PC-3 (cell line): ENCODE measurements around the gene PSMF1. TPM values are rescaled to one million over a fixed set of nuclear protein-coding genes. Genes with fewer than 3 reads are reported as not detected.

ENCODE experiments used
- ATAC-seq: fragments of 200-7000 bp; cut with Tn5 transposase; 2 replicates; pipeline ENCODE4 v1.9.1; 2020; ENCODE audit warnings: mild to moderate bottlenecking, moderate library complexity
- BruUV-seq: library from RNA; stranded (reverse); fragments of 400-500 nt; replicated peaks from 2 replicates; lab custom pipeline; 2021; lab: Mats Ljungman, UMichigan
- CTCF ChIA-PET: fragments of 300-600 bp; sonication (Branson Sonifier 250); formaldehyde crosslinking; loops from one replicate; lab custom pipeline; 2022; ENCODE audit warnings: antibody characterized with exemption; lab: Charles Lee
- POLR2A ChIA-PET: fragments of 300-600 bp; sonication (Branson Sonifier 250); formaldehyde crosslinking; loops from one replicate; lab custom pipeline; 2022; ENCODE audit warnings: antibody characterized with exemption; ENCODE audit not compliant: unreplicated experiment; lab: Charles Lee
- DNase-seq: peaks from one replicate; pipeline ENCODE4 v3.0.0-alpha.2; 2015
- H2AFZ ChIP-seq: fragments of 300-600 bp; sonication (generic); 2 replicates; pipeline ENCODE4 v1.6.0; 2016; ENCODE audit warnings: antibody characterized with exemption, low read length
- H3F3A ChIP-seq: fragments of 300-600 bp; sonication (generic); one replicate; pipeline ENCODE4 v1.6.0; 2017; ENCODE audit warnings: antibody characterized with exemption, low read length, control low read depth, mild to moderate bottlenecking; ENCODE audit not compliant: unreplicated experiment
- H3K27ac ChIP-seq: fragments of 300-600 bp; sonication (generic); 2 replicates; pipeline ENCODE4 v1.5.1; 2016; ENCODE audit warnings: mild to moderate bottlenecking, low read length
- H3K27me3 ChIP-seq: fragments of 300-600 bp; sonication (generic); 2 replicates; pipeline ENCODE4 v1.6.1; 2016; ENCODE audit warnings: low read length, mixed read lengths
- H3K36me3 ChIP-seq: fragments of 300-600 bp; sonication (generic); 2 replicates; pipeline ENCODE4 v1.6.1; 2016; ENCODE audit warnings: low read depth, mixed run types, low read length, mixed read lengths
- H3K4me1 ChIP-seq: fragments of 300-600 bp; sonication (generic); 2 replicates; pipeline ENCODE4 v1.5.1; 2016; ENCODE audit warnings: low read length; ENCODE audit not compliant: insufficient read depth
- H3K4me2 ChIP-seq: fragments of 300-600 bp; sonication (generic); 2 replicates; pipeline ENCODE4 v1.6.0; 2016; ENCODE audit warnings: low read length
- H3K4me3 ChIP-seq: fragments of 300-600 bp; sonication (generic); 2 replicates; pipeline ENCODE4 v1.5.1; 2016; ENCODE audit warnings: mild to moderate bottlenecking, low read length, mixed read lengths
- H3K79me2 ChIP-seq: fragments of 300-600 bp; sonication (generic); 2 replicates; pipeline ENCODE4 v1.6.1; 2017; ENCODE audit warnings: low read length, mixed read lengths
- H3K9ac ChIP-seq: fragments of 300-600 bp; sonication (generic); 2 replicates; pipeline ENCODE4 v1.6.0; 2016; ENCODE audit warnings: mild to moderate bottlenecking, low read length
- H3K9me2 ChIP-seq: fragments of 300-600 bp; sonication (generic); replicated peaks from 2 replicates; pipeline ENCODE4 v1.6.1; 2016; ENCODE audit warnings: mixed run types, low read length, mixed read lengths
- H3K9me3 ChIP-seq: fragments of 300-600 bp; sonication (generic); 2 replicates; pipeline ENCODE4 v1.6.1; 2016; ENCODE audit warnings: low read length, mixed read lengths
- H4K20me1 ChIP-seq: fragments of 300-600 bp; sonication (generic); 2 replicates; pipeline ENCODE4 v1.6.1; 2016; ENCODE audit warnings: low read length, mixed read lengths
- CTCF ChIP-seq: fragments of 300-600 bp; sonication (generic); conservative IDR thresholded peaks from 2 replicates; pipeline ENCODE4 v1.5.1; 2017; ENCODE audit warnings: antibody characterized with exemption, low read depth, mild to moderate bottlenecking, low read length
- EZH2 ChIP-seq: fragments of 300-600 bp; sonication (generic); IDR thresholded peaks from one replicate; pipeline ENCODE4 v1.6.1; 2017; ENCODE audit warnings: antibody characterized with exemption, mild to moderate bottlenecking, low read length; ENCODE audit not compliant: unreplicated experiment
- EZH2phosphoT487 ChIP-seq: fragments of 300-600 bp; sonication (generic); IDR thresholded peaks from 2 replicates; pipeline ENCODE4 v1.6.1; 2018; ENCODE audit warnings: mild to moderate bottlenecking, antibody characterized with exemption, low read length, borderline replicate concordance
- intact Hi-C: fragments of 100-400 bp; cut with micrococcal nuclease; formaldehyde crosslinking; loops from 2 replicates; pipeline ENCODE4 v1.9.0; 2023
- total RNA-seq: library from RNA; depleted of rRNA; stranded (reverse); fragments of >200 nt; gene quantifications from 2 replicates; pipeline ENCODE4 v1.2.3, GENCODE V29; 2014

The PSMF1 gene
- total RNA-seq, 1 experiment from 2014 or later: 60.8 TPM

- Histone ChIP-seq H3K27me3 (peaks cover 28% of the 10 kb centered on the region), H4K20me1 (no peaks in the 10 kb centered on the region), H3K4me1 (peaks cover 4% of the 10 kb centered on the region; the same call in 1 of the 2 replicates), H3F3A (no peaks in the 10 kb centered on the region), H3K4me3 (no peak overlapping the region), H3K79me2 (no peaks in the 10 kb centered on the region), H3K9me2 (no peaks in the 10 kb centered on the region), H3K9me3 (no peaks in the 10 kb centered on the region), H3K4me2 (peak overlapping the region; percentile 81), H2AFZ (peak overlapping the region; percentile 52; the same call in 1 of the 2 replicates), H3K27ac (no peak overlapping the region), H3K36me3 (no peaks in the 10 kb centered on the region), H3K9ac (no peak overlapping the region)
- intact Hi-C loops: loop anchor here (10.0 kb wide), 2 partner anchors 232 to 372 kb away; no protein-coding TSS in a partner anchor
- no peak for TF ChIP-seq EZH2phosphoT487
- no peak for TF ChIP-seq EZH2
- no peak for TF ChIP-seq CTCF
- DNase-seq: no peak
- BruUV-seq: no TSS peak
- POLR2A ChIA-PET: no interaction called here
- CTCF ChIA-PET: no interaction called here
- ATAC-seq: no peak
These were observed 68.1 kb downstream of the PSMF1 start for GRCh38 chr20:1186367-1186991.

- H3K36me3 ChIP-seq: no peaks in the 10 kb centered on the region
- peaks cover 35% of the 10 kb centered on the region for H3K27me3 ChIP-seq
- H3K4me2 ChIP-seq: no peak overlapping the region
- no peaks in the 10 kb centered on the region for H3K79me2 ChIP-seq
- no TSS peak for BruUV-seq
- H3K4me1 ChIP-seq: peaks cover 4% of the 10 kb centered on the region; the same call in 1 of the 2 replicates
- POLR2A ChIA-PET: no interaction called here
- no peaks in the 10 kb centered on the region for H3F3A ChIP-seq
- no peak overlapping the region for H2AFZ ChIP-seq
- no peak for DNase-seq
- H3K4me3 ChIP-seq: no peak overlapping the region
- CTCF ChIA-PET: interaction anchor here (0.5 kb wide), 1 partner anchor 23 kb away, joined by 3 read pairs; no protein-coding TSS in a partner anchor
- no peak overlapping the region for H3K27ac ChIP-seq
- H3K9me3 ChIP-seq: no peaks in the 10 kb centered on the region
- no peak for ATAC-seq
- no peak overlapping the region for H3K9ac ChIP-seq
- TF ChIP-seq CTCF: no peak
- TF ChIP-seq EZH2: no peak
- TF ChIP-seq EZH2phosphoT487: no peak
- H4K20me1 ChIP-seq: no peaks in the 10 kb centered on the region
- no peaks in the 10 kb centered on the region for H3K9me2 ChIP-seq
- intact Hi-C loops: loop anchor here (10.0 kb wide), 2 partner anchors 233 to 373 kb away; no protein-coding TSS in a partner anchor
These were observed 69.3 kb downstream of the PSMF1 start for GRCh38 chr20:1187605-1188171.

GRCh38 chr20:1188347-1188746, 69.9 kb downstream of the PSMF1 start:
- TF ChIP-seq EZH2: no peak
- no peak for TF ChIP-seq EZH2phosphoT487
- no peak for TF ChIP-seq CTCF

More at GRCh38 chr20:1188347-1188746, 69.9 kb downstream of the PSMF1 start:
- Histone ChIP-seq H3K79me2 (no peaks in the 10 kb centered on the region), H2AFZ (no peak overlapping the region), H3K4me3 (no peak overlapping the region), H3K4me2 (no peak overlapping the region), H3K9ac (no peak overlapping the region), H3K9me3 (no peaks in the 10 kb centered on the region), H3K36me3 (no peaks in the 10 kb centered on the region), H3K9me2 (no peaks in the 10 kb centered on the region), H3K27me3 (peaks cover 35% of the 10 kb centered on the region), H3K27ac (no peak overlapping the region), H3K4me1 (peaks cover 4% of the 10 kb centered on the region; the same call in 1 of the 2 replicates), H4K20me1 (no peaks in the 10 kb centered on the region), H3F3A (no peaks in the 10 kb centered on the region)
- DNase-seq (no peak), ATAC-seq (no peak)
- POLR2A ChIA-PET: no interaction called here
- intact Hi-C loops: loop anchor here (10.0 kb wide), 2 partner anchors 234 to 374 kb away; no protein-coding TSS in a partner anchor
- no TSS peak for BruUV-seq
- CTCF ChIA-PET: no interaction called here
